ENCODE results near the gene BHLHA15. TPM values are rescaled to one million over a fixed set of nuclear protein-coding genes. Genes with fewer than 3 reads are reported as not detected.

The BHLHA15 gene
- total RNA-seq, 1 experiment from 2014 or later = not detected

DNA sequence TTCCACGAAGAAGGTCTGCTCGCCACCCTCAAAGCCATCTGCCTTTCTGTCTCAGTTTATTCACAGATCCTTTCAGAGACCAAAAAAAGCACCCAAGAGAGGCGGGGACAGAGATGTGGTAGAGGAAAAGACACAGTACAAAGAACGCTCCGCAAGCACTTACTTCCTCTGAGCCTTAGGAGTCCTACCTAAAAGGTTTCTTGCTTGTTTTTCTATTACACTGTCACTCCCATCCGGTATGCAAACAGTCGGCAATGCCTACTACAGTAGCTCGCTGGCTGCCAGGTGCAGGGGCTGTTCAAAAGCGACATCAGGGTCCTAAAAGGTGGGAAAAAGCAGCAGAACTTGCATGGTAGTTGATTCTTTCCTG is 40.0 kb downstream of the BHLHA15 start:
- DNase-seq (ENCODE audit: low read depth, low spot score) = no peak
- in situ Hi-C loops (cut with HindIII; ENCODE audit: low pct_unique_long_range_greater_than_20kb, low sequenced_read_pairs) = no loop called here

DNA sequence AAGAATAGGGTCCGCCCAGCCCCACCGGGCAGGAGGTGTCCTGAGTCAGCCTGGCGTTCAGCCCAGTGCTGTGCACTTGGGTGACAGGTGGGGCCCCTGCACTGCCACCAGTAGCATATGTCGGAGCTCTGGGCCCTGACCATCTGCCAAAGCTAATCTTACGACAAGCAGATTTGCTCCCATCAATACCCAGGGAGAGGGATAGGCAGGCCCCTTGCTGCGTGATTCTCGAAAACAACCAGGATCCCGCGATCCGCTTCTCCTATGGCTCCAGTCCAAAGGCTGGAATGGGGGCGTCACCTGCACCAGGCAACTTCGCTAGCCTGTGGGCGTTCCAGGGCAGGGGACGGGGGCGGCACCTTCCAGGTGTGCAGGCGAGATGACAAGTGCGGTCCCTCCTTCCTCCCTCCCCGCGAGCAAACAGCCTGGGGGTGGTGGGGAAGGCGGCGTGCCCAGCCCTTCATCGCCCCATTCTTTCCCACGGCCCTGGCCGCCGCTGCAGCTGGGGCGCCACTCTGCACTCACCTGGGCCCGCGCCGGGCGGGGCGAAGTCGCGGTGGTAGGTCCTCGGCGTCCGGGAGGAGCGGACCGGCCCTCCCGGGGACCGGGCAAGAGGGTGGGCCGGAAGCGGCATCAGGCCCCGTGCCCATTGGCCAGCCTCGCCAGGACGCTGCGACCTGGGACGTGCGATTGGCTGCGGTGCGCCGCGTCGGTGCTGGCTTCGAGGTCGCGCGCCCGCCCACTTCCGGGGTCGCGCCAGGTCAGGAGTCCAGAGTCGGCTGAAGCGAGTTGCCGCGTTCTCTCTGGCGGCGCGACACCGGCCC is 40.6 kb downstream of the BHLHA15 start, which contains the start of gene TECPR1:
Gene TECPR1 (minus strand): TSS at position 632 of the 824 bp plus-strand sequence. CDS start 6,086 bp downstream, outside the sequence.
- DNase-seq (ENCODE audit: low read depth, low spot score) = peak; percentile 94
- in situ Hi-C loops (cut with HindIII; ENCODE audit: low pct_unique_long_range_greater_than_20kb, low sequenced_read_pairs) = no loop called here

DNA sequence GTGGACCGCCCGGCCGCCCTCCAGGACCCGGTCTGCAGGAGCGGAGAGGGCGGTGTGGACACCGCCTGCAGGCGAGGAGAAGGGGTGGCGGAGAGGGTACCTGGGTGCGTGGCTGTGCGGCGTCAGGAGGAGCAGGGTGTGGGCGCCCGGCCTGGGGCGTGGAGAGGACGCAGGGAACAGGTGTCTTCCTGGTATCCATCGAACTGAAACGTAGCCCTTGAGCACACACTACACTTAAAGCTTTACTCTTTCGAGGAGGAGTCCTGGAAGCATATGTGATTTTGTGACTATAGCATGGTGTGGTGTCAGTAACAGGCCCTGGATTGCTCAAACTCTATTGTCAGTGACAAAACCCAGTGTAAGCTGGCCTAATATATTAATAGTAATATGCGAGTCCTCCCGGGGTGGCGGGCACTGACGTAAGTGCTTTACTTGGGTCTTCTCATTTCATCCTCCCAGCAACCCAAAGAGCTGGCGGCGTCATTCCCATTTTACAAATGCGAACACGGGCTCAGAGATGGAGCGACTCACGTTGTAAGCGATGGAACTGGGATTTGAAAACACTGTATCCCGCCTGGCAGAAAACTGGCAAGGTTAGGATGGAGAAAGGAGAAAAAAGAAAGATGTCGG is 41.3 kb downstream of the BHLHA15 start:
- in situ Hi-C loops (cut with HindIII; ENCODE audit: low pct_unique_long_range_greater_than_20kb, low sequenced_read_pairs) = no loop called here
- DNase-seq (ENCODE audit: low read depth, low spot score) = no peak

DNA sequence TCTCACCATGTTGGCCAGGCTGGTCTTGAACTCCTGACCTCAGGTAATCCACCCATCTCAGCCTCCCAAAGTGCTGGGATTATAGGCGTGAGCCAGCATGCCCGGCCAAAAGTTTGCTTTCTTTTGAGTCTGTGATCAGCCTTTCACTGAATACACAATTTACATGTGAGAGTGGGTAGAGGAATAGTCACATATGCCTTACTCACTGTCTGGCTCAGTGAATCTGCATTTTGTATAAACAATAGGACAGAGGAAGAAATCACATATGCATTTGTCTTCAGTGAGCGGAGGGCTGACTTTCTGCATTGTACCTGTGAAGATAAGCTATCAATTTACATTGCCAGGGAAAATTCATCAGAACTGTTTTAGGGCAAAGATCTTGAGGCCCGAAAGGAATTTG is 43.3 kb downstream of the BHLHA15 start:
- in situ Hi-C loops (cut with HindIII; ENCODE audit: low pct_unique_long_range_greater_than_20kb, low sequenced_read_pairs) = no loop called here
- no peak for DNase-seq (ENCODE audit: low read depth, low spot score)

DNA sequence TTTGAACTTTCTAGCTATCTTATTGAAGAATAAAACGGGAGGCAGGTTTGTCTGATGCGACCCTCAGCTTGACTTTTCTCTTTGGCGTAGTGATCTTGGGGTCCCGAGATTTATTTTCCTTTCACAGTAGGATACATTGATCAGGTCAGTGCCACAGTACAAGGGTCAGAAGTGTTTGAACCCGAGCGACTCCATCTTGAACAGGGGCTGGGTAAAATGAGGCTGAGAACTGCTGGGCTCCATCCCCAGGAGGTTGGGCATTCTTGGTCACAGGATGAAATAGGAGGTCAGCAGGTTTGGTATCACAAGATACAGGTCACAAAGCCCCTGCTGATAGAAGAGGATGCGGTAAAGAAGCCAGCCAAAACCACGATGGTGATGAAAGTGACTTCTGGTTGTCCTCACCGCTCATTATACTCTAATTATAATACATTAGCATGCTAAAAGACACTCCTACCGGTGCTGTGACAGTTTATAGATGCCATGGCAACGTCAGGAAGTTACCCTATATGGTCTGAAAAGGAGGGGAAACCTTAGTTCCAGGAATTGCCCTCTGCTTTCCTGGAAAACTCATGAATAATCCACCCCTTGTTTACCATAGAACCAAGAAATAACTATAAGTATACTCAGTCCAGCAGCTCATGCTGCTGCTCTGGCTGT is 43.8 kb downstream of the BHLHA15 start:
- in situ Hi-C loops (cut with HindIII; ENCODE audit: low pct_unique_long_range_greater_than_20kb, low sequenced_read_pairs) = no loop called here
- peak; percentile 79 for DNase-seq (ENCODE audit: low read depth, low spot score)

DNA sequence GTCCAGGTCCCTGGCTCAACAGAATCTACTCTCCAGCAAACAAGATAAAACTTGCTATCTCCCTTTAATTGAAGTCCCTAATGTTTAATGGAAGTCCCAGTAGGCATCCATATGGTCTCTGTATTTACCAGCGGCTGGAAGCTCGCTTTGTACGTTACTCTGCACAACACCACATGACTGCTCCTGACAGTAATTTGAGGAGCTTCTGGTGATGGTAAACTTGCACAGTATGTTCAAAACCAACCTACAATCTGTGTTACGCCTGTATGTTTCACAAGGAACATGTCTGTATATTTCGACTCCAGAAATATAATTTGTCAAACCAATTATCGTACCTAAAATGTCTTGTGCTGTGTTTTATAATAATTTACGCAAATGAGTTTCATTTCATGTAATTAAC is 45.2 kb downstream of the BHLHA15 start:
- in situ Hi-C loops (cut with HindIII; ENCODE audit: low pct_unique_long_range_greater_than_20kb, low sequenced_read_pairs) = no loop called here
- DNase-seq (ENCODE audit: low read depth, low spot score) = no peak

DNA sequence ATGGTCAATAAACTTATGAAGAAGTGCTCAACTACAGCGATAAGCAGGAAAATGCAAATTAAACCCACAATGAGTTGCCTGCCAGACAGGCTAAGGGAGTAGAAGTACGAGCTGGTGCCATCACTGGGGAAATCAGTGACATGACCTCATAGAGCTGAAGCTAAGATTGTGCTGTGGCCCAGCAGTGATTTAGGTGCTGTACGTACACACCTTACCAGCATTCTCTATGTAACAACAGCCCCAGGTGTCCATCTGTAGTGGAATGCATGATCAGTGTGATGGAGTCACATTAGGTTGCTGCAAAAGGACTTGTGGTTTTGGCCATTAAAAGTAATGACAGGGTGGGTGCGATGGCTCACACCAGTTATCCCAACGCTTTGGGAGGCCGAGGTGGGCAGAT is 46.5 kb downstream of the BHLHA15 start:
- in situ Hi-C loops (cut with HindIII; ENCODE audit: low pct_unique_long_range_greater_than_20kb, low sequenced_read_pairs) = no loop called here
- no peak for DNase-seq (ENCODE audit: low read depth, low spot score)

Other genes starting within 250 kb of the BHLHA15 start
- not detected in 2 replicates for gene OCM2, start 221.2 kb upstream of the BHLHA15 start, total RNA-seq (2014; rRNA removed; shearing (Covaris generic))
- gene LMTK2, start 104.6 kb upstream of the BHLHA15 start, total RNA-seq (2014; rRNA removed; shearing (Covaris generic)) = 8.4 and 9.2 TPM in 2 replicates
- gene TECPR1, start 40.8 kb downstream of the BHLHA15 start, total RNA-seq (2014; rRNA removed; shearing (Covaris generic)) = 15.3 and 19.2 TPM in 2 replicates
- gene BRI3, start 70.2 kb downstream of the BHLHA15 start, total RNA-seq (2014; rRNA removed; shearing (Covaris generic)) = 126 and 184 TPM in 2 replicates
- gene BAIAP2L1, start 189.7 kb downstream of the BHLHA15 start, total RNA-seq (2014; rRNA removed; shearing (Covaris generic)) = 18.1 and 20.4 TPM in 2 replicates

Measured in SK-MEL-5 (cell line).